IPS-15b (cell line): ENCODE results near the gene MTF2.
"Not testable (repeated sequence)": the region's sequence is repeated elsewhere in the genome, so short reads cannot be mapped to it uniquely, and the experiment has no call there.

Experiments
- H3K27me3 ChIP-seq: one replicate; pipeline ENCODE4 v1.6.1; 2013; ENCODE audit warnings: low read length; ENCODE audit not compliant: control insufficient read depth, insufficient read depth
- H3K36me3 ChIP-seq: one replicate; pipeline ENCODE4 v1.6.1; 2013; ENCODE audit warnings: low read length; ENCODE audit not compliant: control insufficient read depth, insufficient read depth
- H3K4me1 ChIP-seq: one replicate; pipeline ENCODE4 v1.6.1; 2013; ENCODE audit warnings: mild to moderate bottlenecking, low read length; ENCODE audit not compliant: control insufficient read depth, insufficient read depth
- H3K4me3 ChIP-seq: one replicate; pipeline ENCODE4 v1.5.1; 2013; ENCODE audit warnings: low read depth, low read length
- H3K9ac ChIP-seq: one replicate; pipeline ENCODE4 v1.6.1; 2013; ENCODE audit warnings: low read depth, mild to moderate bottlenecking, low read length
- H3K9me3 ChIP-seq: one replicate; pipeline ENCODE4 v1.6.1; 2013; ENCODE audit warnings: mild to moderate bottlenecking, low read length; ENCODE audit not compliant: control insufficient read depth, insufficient read depth

MTF2 gene

DNA sequence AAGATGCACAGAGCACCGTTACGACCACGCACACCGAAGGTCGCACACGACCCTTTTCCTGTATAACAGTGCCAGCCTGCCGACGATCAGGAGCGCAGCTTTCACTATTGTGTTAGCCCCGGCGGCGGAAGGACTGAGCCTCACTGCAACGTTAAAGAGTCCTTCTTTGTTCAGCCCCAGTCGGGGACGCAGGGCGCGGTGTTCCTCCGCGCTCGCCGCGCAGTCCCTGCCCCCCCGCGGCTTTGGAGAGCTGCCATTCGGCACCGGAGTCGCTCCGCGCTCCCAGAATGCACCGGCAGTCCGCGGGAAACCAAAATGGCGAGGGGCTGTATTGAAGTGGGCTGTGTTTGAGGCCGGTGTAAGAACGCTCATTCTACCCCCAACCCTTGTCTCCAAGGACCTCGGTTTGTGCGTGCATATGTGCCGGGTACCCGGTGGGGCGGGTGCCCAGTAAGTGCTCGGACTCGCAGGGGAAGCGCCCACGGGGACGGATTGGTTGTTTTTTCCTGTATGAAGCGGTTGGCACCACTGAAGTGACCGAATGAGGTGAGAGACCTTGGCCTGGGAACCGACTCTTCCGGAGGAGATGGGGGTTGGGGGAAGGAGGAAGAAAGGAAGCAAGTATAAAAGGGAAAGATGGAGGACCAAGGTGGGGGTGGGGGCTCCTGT is at the start of gene MTF2:
Gene MTF2 (plus strand): TSS at position 298 of the 669 bp plus-strand sequence. CDS start 244 bp downstream, at position 542.
- H3K27me3 ChIP-seq: no peaks in the 10 kb centered on the region
- H3K9ac ChIP-seq: peak within 1 kb of the TSS; percentile 94
- peak within 1 kb of the TSS; percentile 90 for H3K4me3 ChIP-seq
- H3K9me3 ChIP-seq: no peaks in the 10 kb centered on the region
- H3K36me3 ChIP-seq: no peaks in the 10 kb centered on the region
- H3K4me1 ChIP-seq: no peaks in the 10 kb centered on the region

DNA sequence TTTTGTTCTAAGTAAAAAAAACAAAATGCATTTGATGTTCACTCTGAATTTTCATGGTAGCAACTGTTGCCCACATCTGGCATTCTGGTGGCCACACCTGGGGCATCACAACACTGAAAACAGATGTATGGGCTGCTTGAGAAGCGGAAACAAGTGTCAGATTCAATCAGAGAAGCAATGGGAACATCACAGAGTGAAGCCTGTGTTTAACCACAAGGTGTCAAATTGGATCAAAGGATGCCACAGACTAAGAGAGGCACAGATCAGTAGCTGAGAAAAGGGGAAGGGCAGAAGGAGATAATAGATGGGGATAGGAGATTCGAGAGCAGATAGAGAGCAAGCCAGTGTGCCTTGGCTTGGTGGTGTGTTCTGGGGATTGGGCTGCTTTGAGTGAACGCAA is 49.8 kb upstream of the MTF2 start:
- Histone ChIP-seq H3K36me3 (no peaks in the 10 kb centered on the region), H3K9me3 (no peaks in the 10 kb centered on the region), H3K4me1 (no peaks in the 10 kb centered on the region), H3K9ac (no peak overlapping the region), H3K27me3 (no peaks in the 10 kb centered on the region), H3K4me3 (no peak overlapping the region)

DNA sequence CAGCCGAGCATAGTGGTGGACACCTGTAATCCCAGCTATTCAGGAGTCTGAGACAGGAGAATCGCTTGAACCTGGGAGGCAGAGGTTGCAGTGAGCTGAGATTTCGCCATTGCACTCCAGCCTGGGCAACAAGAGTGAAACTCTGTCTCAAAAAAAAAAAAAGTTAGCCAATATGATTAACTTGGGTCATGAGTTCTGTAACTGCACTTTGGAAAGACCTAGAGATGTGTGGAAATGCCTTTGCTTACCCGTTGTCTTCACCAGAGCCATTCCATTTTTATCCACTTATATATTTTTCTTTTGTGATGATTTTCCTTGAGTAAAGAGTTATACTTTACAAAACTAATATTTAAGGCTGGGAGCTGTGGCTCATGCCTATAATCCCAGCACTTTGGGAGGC is 48.9 kb upstream of the MTF2 start:
- H3K36me3 ChIP-seq, H3K4me1 ChIP-seq, H3K9ac ChIP-seq, H3K27me3 ChIP-seq, H3K4me3 ChIP-seq, H3K9me3 ChIP-seq: not testable (repeated sequence)

DNA sequence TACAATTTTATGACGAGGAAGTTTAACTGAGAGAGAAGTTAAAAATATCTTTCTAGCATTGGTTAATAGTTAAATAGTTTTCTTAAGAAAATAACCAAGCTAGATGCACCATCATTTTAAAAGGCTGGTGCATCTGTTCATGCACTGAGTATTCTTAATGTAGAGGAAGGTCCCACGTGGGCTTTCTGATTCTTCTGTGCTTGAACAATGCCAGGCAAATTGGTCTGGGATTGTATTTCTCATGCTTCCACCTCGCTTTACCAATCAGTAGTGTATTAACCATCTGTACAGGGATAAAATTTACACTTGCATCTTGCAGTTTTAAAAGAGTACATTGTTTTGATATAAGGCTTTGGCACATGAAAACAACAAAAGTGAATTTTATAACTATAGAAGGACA is 47.4 kb upstream of the MTF2 start:
- Histone ChIP-seq H3K27me3 (no peaks in the 10 kb centered on the region), H3K4me3 (no peak overlapping the region), H3K9me3 (no peaks in the 10 kb centered on the region), H3K9ac (no peak overlapping the region), H3K36me3 (no peaks in the 10 kb centered on the region), H3K4me1 (no peaks in the 10 kb centered on the region)

DNA sequence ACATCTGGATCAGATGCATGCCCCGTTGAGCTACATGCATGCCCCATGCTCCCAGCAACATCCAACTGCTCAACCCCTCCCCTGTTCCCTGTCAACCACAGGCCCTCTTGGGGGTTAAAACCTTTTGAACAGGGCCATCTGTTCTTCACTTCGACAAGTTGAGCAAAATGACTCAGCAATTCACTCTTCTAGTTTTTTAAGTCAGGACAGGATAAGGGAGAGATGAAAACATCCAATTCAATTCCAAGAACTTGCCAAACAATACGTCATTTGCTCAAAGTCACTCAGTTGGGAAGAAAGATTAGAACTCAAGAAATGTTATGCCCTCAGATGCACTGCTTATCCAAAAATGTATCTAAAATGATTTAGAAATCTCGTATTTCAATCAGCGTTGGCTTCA is 46.1 kb upstream of the MTF2 start:
- Histone ChIP-seq H3K4me3 (no peak overlapping the region), H3K9me3 (no peaks in the 10 kb centered on the region), H3K9ac (no peak overlapping the region), H3K27me3 (no peaks in the 10 kb centered on the region), H3K36me3 (no peaks in the 10 kb centered on the region), H3K4me1 (no peaks in the 10 kb centered on the region)

DNA sequence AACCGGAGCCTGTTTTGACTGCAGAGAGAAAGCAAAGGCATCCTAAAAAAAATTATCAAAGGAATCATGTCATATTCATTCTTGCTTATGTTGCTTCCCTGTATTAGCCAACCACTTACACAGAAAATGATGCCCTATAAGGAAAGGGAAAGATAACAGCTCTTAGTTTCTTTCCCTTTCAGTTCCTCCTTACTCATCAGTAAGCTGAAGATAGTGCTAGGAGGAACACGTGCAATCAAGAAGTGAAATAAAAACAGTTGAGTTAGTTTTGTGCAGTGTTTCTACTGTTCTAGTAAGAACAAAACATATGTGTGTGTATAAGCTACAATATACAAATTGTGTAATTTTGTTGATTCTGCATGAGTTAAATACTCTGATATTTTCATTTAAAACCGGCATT is 45.3 kb upstream of the MTF2 start:
- Histone ChIP-seq H3K36me3 (no peaks in the 10 kb centered on the region), H3K4me3 (no peak overlapping the region), H3K9me3 (no peaks in the 10 kb centered on the region), H3K9ac (no peak overlapping the region), H3K4me1 (no peaks in the 10 kb centered on the region), H3K27me3 (no peaks in the 10 kb centered on the region)

DNA sequence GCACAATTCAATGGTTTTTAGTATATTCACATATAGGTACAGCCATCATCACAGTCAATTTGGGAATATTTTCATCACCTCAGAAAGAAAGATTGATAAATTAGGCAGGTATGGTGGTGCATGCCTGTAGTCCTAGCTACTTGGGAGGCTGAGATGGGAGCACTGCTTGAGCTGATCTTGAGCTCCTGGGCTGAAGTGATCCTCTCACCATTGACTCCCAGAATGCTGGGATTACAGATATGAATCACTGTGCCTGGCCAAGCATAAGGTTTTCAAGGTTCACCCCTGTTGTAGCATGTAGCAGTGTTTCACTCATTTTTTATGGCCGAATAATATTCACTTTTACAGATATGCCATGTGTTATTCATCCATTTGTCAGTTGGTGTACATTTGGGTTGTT is 44.7 kb upstream of the MTF2 start:
- Histone ChIP-seq H3K9ac (no peak overlapping the region), H3K4me3 (no peak overlapping the region), H3K4me1 (no peaks in the 10 kb centered on the region)

DNA sequence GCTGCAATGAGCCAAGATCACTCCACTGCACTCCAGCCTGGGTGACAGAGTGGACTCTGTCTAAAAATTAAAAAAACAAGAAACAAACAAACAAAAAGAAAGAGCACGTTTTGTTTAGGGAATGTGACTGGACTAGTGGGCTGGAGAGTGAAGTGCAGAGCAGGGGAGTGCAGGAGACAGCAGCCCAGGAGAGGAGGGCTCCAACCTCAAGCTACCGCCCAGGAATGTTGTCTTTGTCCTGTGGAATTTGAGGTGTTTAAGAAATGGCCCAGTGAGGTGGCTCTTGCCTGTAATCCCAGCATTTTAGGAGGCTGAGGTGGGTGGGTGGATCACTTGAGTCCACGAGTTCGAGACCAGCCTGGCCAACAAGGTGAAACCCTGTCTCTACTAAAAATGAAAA is 42.4 kb upstream of the MTF2 start:
- no peaks in the 10 kb centered on the region for H3K9me3 ChIP-seq
- H3K27me3 ChIP-seq: no peaks in the 10 kb centered on the region
- H3K4me1 ChIP-seq: no peaks in the 10 kb centered on the region
- H3K36me3 ChIP-seq: no peaks in the 10 kb centered on the region
- H3K9ac ChIP-seq: no peak overlapping the region
- no peak overlapping the region for H3K4me3 ChIP-seq

More for the DNA sequence above, 44.7 kb upstream of the MTF2 start:
- no peaks in the 10 kb centered on the region for H3K27me3 ChIP-seq
- no peaks in the 10 kb centered on the region for H3K9me3 ChIP-seq
- no peaks in the 10 kb centered on the region for H3K36me3 ChIP-seq

DNA sequence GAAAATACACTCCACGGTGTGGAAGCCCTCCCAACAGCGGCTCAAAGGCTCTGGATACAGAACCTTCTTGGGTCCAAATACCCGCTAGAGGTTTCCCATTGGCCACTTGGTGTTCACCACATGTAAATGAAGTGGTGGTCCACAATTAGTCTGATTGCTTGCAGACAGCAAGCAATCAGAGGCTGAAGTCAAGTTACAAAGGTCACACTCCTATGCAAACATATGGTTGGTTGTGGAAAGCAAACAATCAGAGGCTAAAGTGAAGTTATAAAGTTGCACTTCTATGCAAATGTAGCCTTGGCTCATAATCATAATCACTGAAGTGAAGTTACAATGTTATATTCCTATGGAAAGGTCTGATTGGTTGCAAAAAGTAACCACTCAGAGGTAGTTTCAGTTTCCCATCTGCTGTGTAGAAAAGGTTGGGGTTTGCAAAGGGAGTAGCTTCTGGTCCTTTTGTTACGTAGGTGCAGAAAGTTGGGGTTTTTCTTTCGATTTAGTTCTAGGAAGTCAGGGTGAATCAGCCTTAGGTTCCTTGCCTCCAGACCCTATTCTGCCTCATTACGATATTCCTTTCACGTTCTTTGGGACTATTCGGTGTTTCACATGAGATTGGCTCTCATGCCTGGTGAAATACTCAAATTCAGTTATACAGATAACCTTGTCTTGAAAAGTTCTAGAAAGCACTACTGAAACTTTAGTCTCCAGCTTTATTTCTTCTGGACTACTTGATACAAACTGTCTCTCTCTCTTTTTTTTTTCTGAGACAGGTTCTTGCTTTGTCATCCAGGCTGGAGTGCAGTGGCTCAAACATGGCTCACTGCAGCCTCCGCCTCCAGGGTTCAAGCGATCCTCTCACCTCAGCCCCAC is 36.7 kb upstream of the MTF2 start:
- no peaks in the 10 kb centered on the region for H3K9me3 ChIP-seq
- H3K27me3 ChIP-seq: no peaks in the 10 kb centered on the region
- H3K36me3 ChIP-seq: no peaks in the 10 kb centered on the region
- H3K4me3 ChIP-seq: no peak overlapping the region
- H3K4me1 ChIP-seq: no peaks in the 10 kb centered on the region
- H3K9ac ChIP-seq: no peak overlapping the region

DNA sequence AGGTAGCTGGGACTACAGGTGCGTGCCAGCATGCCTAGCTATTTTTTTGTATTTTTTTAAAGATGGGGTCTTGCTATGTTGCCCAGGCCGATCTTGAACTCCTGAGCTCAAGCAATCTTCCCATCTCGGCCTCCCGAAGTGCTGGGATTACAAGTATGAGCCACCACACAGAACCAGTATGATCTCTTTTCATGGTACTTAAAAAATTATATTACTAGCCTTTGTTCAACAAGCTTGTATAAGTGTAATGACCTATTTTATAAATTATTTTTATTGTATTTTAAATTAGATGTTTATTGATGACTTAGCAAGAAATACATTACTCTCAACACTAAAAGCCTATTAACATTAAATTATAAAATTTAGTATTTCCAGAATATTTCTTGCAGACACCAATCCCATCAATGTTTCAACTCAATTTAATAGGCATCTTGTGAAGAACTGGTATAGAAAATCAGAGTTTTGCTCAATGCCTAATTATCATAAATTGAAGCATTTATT is 36.0 kb upstream of the MTF2 start:
- no peaks in the 10 kb centered on the region for H3K27me3 ChIP-seq
- H3K36me3 ChIP-seq: no peaks in the 10 kb centered on the region
- no peaks in the 10 kb centered on the region for H3K9me3 ChIP-seq
- H3K9ac ChIP-seq: no peak overlapping the region
- H3K4me3 ChIP-seq: no peak overlapping the region
- H3K4me1 ChIP-seq: no peaks in the 10 kb centered on the region

DNA sequence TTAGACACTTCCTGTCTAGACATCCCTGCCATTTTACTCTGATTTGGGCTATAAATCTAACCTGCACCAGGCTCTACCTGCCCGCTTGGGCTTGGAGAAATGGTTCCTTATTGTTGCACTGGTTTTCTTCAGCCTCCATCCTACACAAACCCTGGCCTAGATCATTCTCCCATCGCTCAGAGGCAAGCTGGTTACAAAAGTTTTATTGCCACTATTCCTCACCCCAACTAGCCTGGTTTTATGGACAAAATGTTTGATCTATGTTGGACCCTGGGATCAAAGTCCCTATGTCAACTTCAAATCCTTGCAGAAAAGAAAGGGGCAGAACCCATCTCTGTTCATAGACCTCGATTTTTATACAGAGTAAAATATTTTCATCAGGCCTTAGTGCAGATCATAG is 31.5 kb upstream of the MTF2 start:
- no peak overlapping the region for H3K9ac ChIP-seq
- no peak overlapping the region for H3K4me3 ChIP-seq
- no peaks in the 10 kb centered on the region for H3K4me1 ChIP-seq
- H3K9me3 ChIP-seq: no peaks in the 10 kb centered on the region
- H3K36me3 ChIP-seq: no peaks in the 10 kb centered on the region
- no peaks in the 10 kb centered on the region for H3K27me3 ChIP-seq

DNA sequence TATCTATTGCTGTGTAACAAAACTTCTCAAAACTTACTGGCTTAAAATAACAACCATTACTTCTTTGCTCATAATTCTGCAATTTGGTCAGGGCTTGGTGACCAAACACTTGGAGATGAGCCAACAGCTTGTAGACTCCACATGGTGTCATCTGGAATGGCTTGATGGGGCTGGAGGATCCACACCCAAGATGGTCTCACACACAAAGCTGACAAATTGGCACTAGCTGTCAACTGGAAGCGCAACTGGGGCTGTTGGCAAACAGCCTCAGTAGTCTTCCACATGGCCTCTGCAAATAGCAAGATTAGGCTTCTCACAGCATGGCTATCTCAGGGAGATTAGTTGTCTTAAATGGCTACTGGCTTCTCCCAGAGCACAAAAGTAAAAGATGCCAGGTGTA is 27.1 kb upstream of the MTF2 start:
- no peak overlapping the region for H3K9ac ChIP-seq
- no peak overlapping the region for H3K4me3 ChIP-seq
- no peaks in the 10 kb centered on the region for H3K27me3 ChIP-seq
- H3K36me3 ChIP-seq: no peaks in the 10 kb centered on the region
- no peaks in the 10 kb centered on the region for H3K4me1 ChIP-seq
- H3K9me3 ChIP-seq: no peaks in the 10 kb centered on the region
